ENCODE measurements around the gene DDR1. TPM values are rescaled to one million over a fixed set of nuclear protein-coding genes. Genes with fewer than 3 reads are reported as not detected.

The DDR1 gene
- total RNA-seq, 4 donors from 2014 or later = 2.1 to 74.1 (median 30.3) TPM

DNA sequence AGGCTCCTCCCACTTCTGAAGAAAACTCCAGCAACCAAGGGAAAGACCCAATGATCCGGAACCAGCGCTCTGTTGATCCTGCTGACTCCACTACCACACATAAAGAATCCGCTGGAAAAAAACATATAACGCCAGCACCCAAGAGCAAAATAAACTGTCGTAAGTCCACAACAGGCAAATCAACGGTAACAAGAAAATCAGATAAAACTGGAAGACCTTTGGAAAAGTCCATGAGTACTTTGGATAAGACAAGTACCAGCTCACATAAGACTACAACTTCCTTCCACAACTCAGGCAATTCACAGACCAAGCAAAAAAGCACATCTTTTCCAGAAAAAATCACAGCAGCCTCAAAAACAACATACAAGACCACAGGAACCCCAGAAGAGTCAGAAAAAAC lies 64.5 kb downstream of the DDR1 start:
- intact Hi-C loops (cut with DNase I; ENCODE audit: low total_unique reads) = no loop called here
- H3K9me3 ChIP-seq = no peaks in the 10 kb centered on the region
- no peak for TF ChIP-seq CTCF (IDR thresholded peaks at IDR 0.05)
- TF ChIP-seq POLR2A (IDR thresholded peaks at IDR 0.05) = no peak

More for the DNA sequence above, 64.5 kb downstream of the DDR1 start:
- Histone ChIP-seq H3K27me3 (no peaks in the 10 kb centered on the region), H3K27ac (no peak overlapping the region), H3K4me1 (no peaks in the 10 kb centered on the region), H3K4me3 (no peak overlapping the region), H3K36me3 (no peaks in the 10 kb centered on the region)
- DNase-seq = no peak

Small RNA genes within 50 kb of the gene (microRNA-seq; reads per million reads assigned to microRNA genes)
- not detected for gene MIR4640 (ENCODE audit: borderline microRNAs expressed, borderline replicate concordance)

Small RNA genes within 50 kb of the gene (small RNA-seq; reads per million reads assigned to genes)
- gene RF00019 = not detected

Other genes starting within 250 kb of the DDR1 start
- 10 to 100 TPM in 1 of 4 donors, 1 to 10 TPM in 3; 5.6 to 22.2 (median 7.7) TPM for gene C6orf136, start 237.4 kb upstream of the DDR1 start, total RNA-seq
- 10 to 100 TPM in 2 of 4 donors, 1 to 10 TPM in 2; 3.2 to 31.8 (median 16.3) TPM for gene DHX16, start 211.5 kb upstream of the DDR1 start, total RNA-seq
- gene PPP1R18, start 197.9 kb upstream of the DDR1 start, total RNA-seq = 100 to 1,000 TPM in 1 of 4 donors, 10 to 100 TPM in 3; 15.4 to 114 (median 18.2) TPM
- gene NRM, start 193.5 kb upstream of the DDR1 start, total RNA-seq = 10 to 100 TPM in 1 of 4 donors, 1 to 10 TPM in 2, under 1 TPM in 1; 0.59 to 29.3 (median 5.4) TPM
- 10 to 100 TPM in 2 of 4 donors, 1 to 10 TPM in 2; 3.1 to 61.9 (median 10.2) TPM for gene MDC1, start 167.2 kb upstream of the DDR1 start, total RNA-seq
- 100 to 1,000 TPM; 130 to 426 (median 290) TPM for gene TUBB, start 164.2 kb upstream of the DDR1 start, total RNA-seq
- gene FLOT1, start 141.8 kb upstream of the DDR1 start, total RNA-seq = 100 to 1,000 TPM in 1 of 4 donors, 10 to 100 TPM in 3; 47.1 to 155 (median 64.6) TPM
- 10 to 100 TPM in 2 of 4 donors, 1 to 10 TPM in 1, under 1 TPM in 1; 0.88 to 23.8 (median 10.4) TPM for gene IER3, start 140.0 kb upstream of the DDR1 start, total RNA-seq
- gene GTF2H4, start 23.7 kb downstream of the DDR1 start, total RNA-seq = 10 to 100 TPM in 3 of 4 donors, not detected in 1; 27.4 to 96.6 (median 65.2) TPM
- gene VARS2, start 29.7 kb downstream of the DDR1 start, total RNA-seq = 10 to 100 TPM; 12.6 to 34.2 (median 22.4) TPM
- gene SFTA2, start 47.7 kb downstream of the DDR1 start, total RNA-seq = 1 to 10 TPM in 1 of 4 donors, not detected in 3; 1.1 TPM
- gene MUCL3, start 56.5 kb downstream of the DDR1 start, total RNA-seq = under 1 TPM in 1 of 4 donors, not detected in 3; under 0.01 TPM
- under 1 TPM in 2 of 4 donors, not detected in 2; 0.28 to 0.59 TPM for gene MUC21, start 99.2 kb downstream of the DDR1 start, total RNA-seq
- not detected for gene MUC22, start 126.0 kb downstream of the DDR1 start, total RNA-seq
- under 1 TPM in 1 of 4 donors, not detected in 3; 0.35 TPM for gene C6orf15, start 228.1 kb downstream of the DDR1 start, total RNA-seq
- 1 to 10 TPM in 1 of 4 donors, under 1 TPM in 3; under 0.01 to 4.5 (median 0.54) TPM for gene PSORS1C1, start 230.3 kb downstream of the DDR1 start, total RNA-seq
- gene CDSN, start 235.9 kb downstream of the DDR1 start, total RNA-seq = under 1 TPM in 1 of 4 donors, not detected in 3; 0.28 TPM

All from uterus (tissue), 4 donors.